HepG2 (cell line): ENCODE measurements around the gene PPP1R13L. TPM values are rescaled to one million over a fixed set of nuclear protein-coding genes. Genes with fewer than 3 reads are reported as not detected.

Experiments used
- ATAC-seq: fragments of 200-7000 bp; cut with Tn5 transposase; 3 replicates; pipeline ENCODE4 v1.9.1; 2020; ENCODE audit warnings: mild to moderate bottlenecking, moderate library complexity
- BruUV-seq: library from RNA; stranded (reverse); fragments of 400-500 nt; replicated peaks from 2 replicates; lab custom pipeline; 2021; lab: Mats Ljungman, UMichigan
- CTCF ChIA-PET: fragments of 300-600 bp; formaldehyde crosslinking; extraction: SDS; loops from one replicate; lab custom pipeline; 2021; ENCODE audit warnings: low total read pairs, inconsistent platforms, low intra/inter-chr PET ratio; lab: Yijun Ruan, JAX
- POLR2A ChIA-PET: fragments of 350-600 bp; sonication (Branson Sonifier 250); formaldehyde crosslinking; loops from one replicate; lab custom pipeline; 2020; ENCODE audit warnings: antibody characterized with exemption, inconsistent platforms; lab: Yijun Ruan, JAX
- DNase-seq: peaks from one replicate; pipeline ENCODE4 v3.0.0-alpha.2; 2015; ENCODE audit warnings: low spot score
- FAIRE-seq: peaks from 3 replicates; lab custom pipeline; 2011; peaks lifted over from hg19 to GRCh38; lab: Jason Lieb, UNC
- H2AFZ ChIP-seq: one replicate; pipeline ENCODE4 v1.6.1; 2011; ENCODE audit warnings: low read length, inconsistent platforms
- H3K27ac ChIP-seq: fragments of 300-600 bp; 3 replicates; pipeline ENCODE4 v1.8.0; 2011; ENCODE audit warnings: mixed run types, mild to moderate bottlenecking, mixed read lengths, low read length, inconsistent platforms; ENCODE audit not compliant: insufficient read depth; ENCODE audit errors: extremely low read length
- H3K27me3 ChIP-seq, 2 experiments: fragments of 200-600 bp in 1 of 2; 2 replicates in 1 of 2; 3 replicates in 1 of 2; pipeline versions ENCODE4 v1.6.0 to v1.8.0; 2011; ENCODE audit warnings: low read length in 2 of 2, mild to moderate bottlenecking in 2 of 2, moderate library complexity in 2 of 2, inconsistent platforms in 1 of 2; ENCODE audit not compliant: insufficient read depth in 2 of 2, control insufficient read depth in 1 of 2
- H3K36me3 ChIP-seq, 2 experiments: fragments of 200-600 bp in 1 of 2; replicated peaks in 1 of 2; 2 replicates in 1 of 2; 3 replicates in 1 of 2; pipeline versions ENCODE4 v1.5.1 to v1.8.0; 2011; ENCODE audit warnings: low read length in 2 of 2, inconsistent platforms in 1 of 2; ENCODE audit not compliant: insufficient read depth in 2 of 2, control insufficient read depth in 1 of 2
- H3K4me1 ChIP-seq: 2 replicates; pipeline ENCODE4 v1.5.1; 2012; ENCODE audit warnings: low read length, inconsistent platforms; ENCODE audit not compliant: insufficient read depth
- H3K4me2 ChIP-seq: 2 replicates; pipeline ENCODE4 v1.6.0; 2011; ENCODE audit warnings: low read depth, low read length, inconsistent platforms
- H3K4me3 ChIP-seq, 3 experiments: fragments of 200-600 bp in 1 of 3; sonication (generic), shearing (Covaris generic) in 1 of 3; replicated peaks in 1 of 3; 2 replicates each; pipeline ENCODE4 v1.5.1; 2011 to 2016; ENCODE audit warnings: low read length in 3 of 3, inconsistent platforms in 2 of 3, low read depth in 2 of 3, mild to moderate bottlenecking in 2 of 3, control low read depth in 1 of 3, mixed read lengths in 1 of 3; ENCODE audit not compliant: insufficient read depth in 1 of 3
- H3K79me2 ChIP-seq: one replicate; pipeline ENCODE4 v1.6.1; 2011; ENCODE audit warnings: low read length, inconsistent platforms; ENCODE audit not compliant: insufficient read depth
- H3K9ac ChIP-seq: 2 replicates; pipeline ENCODE4 v1.6.0; 2011; ENCODE audit warnings: mild to moderate bottlenecking, low read depth, low read length, inconsistent platforms; ENCODE audit not compliant: insufficient read depth
- H3K9me3 ChIP-seq: 2 replicates; pipeline ENCODE4 v1.5.1; 2012; ENCODE audit warnings: mild to moderate bottlenecking, low read length
- H4K20me1 ChIP-seq: 2 replicates; pipeline ENCODE4 v1.6.0; 2011; ENCODE audit warnings: inconsistent platforms, mild to moderate bottlenecking, low read length, moderate library complexity; ENCODE audit not compliant: insufficient read depth
- AHR ChIP-seq: IDR thresholded peaks from 2 replicates; pipeline ENCODE4 v1.6.1; 2018; ENCODE audit warnings: missing genetic modification reagents, missing compliant biosample characterization
- CHD2 ChIP-seq: IDR thresholded peaks from 2 replicates; pipeline ENCODE4 v1.6.1; 2011; ENCODE audit warnings: low read depth, low read length, improper control_type of control experiment
- MZF1 ChIP-seq: sonication (generic); formaldehyde crosslinking; IDR thresholded peaks from 2 replicates; pipeline ENCODE4 v1.8.1; 2023; ENCODE audit warnings: mild to moderate bottlenecking, missing genetic modification reagents, borderline replicate concordance
- RFX1 ChIP-seq: fragments of 450-650 bp; IDR thresholded peaks from 2 replicates; pipeline ENCODE4 v1.6.1; 2017
- SIX4 ChIP-seq: sonication (generic); formaldehyde crosslinking; IDR thresholded peaks from 2 replicates; pipeline ENCODE4 v1.4.0; 2020; ENCODE audit warnings: missing genetic modification reagents
- TCF7 ChIP-seq: sonication (generic); IDR thresholded peaks from 2 replicates; pipeline ENCODE4 v1.6.1; 2016; ENCODE audit warnings: antibody characterized with exemption, low read depth
- ZNF12 ChIP-seq: sonication (generic); formaldehyde crosslinking; IDR thresholded peaks from 2 replicates; pipeline ENCODE4 v1.5.0; 2020; ENCODE audit warnings: missing genetic modification reagents
- ZNF24 ChIP-seq: fragments of 450-650 bp; IDR thresholded peaks from 2 replicates; pipeline ENCODE4 v1.6.1; 2017; ENCODE audit warnings: antibody characterized with exemption, mild to moderate bottlenecking
- ZNF326 ChIP-seq: sonication (generic); formaldehyde crosslinking; IDR thresholded peaks from 2 replicates; pipeline ENCODE4 v1.4.0; 2020; ENCODE audit warnings: missing genetic modification reagents, borderline replicate concordance
- ZNF746 ChIP-seq: sonication (generic); formaldehyde crosslinking; IDR thresholded peaks from 2 replicates; pipeline ENCODE4 v1.8.0; 2022; ENCODE audit warnings: mild to moderate bottlenecking, missing genetic modification reagents
- WGBS: methylation state at CpG from one replicate; pipeline ENCODE4 v1.1.6; 2017; ENCODE audit warnings: low lambda C conversion rate; 5-methylcytosine and 5-hydroxymethylcytosine counted together
- in situ Hi-C: cut with HindIII; loops from 2 replicates; pipeline ENCODE4 v1.10.0; 2017; ENCODE audit warnings: low pct_unique_long_range_greater_than_20kb; ENCODE audit not compliant: extremely low pct_ligation_motif_present
- intact Hi-C: fragments of 100-400 bp; cut with micrococcal nuclease; formaldehyde crosslinking; loops from one replicate; pipeline ENCODE4 v1.10.0; 2022; ENCODE audit not compliant: unreplicated experiment
- polyA plus RNA-seq, 8 experiments: library from polyadenylated mRNA; depleted of rRNA in 3 of 8; stranded (reverse) in 7 of 8; unstranded in 1 of 8; fragments of >200 nt; fragmentation: Illumina TruSeq in 4 of 8; extraction: Trizol in 4 of 8; gene quantifications; 2 replicates each; pipeline versions ENCODE4 v1.2.1 to v1.2.3, GENCODE V29; 2011 to 2016; ENCODE audit warnings: low read depth in 4 of 8, missing spikeins in 1 of 8, mixed read lengths in 1 of 8; ENCODE audit not compliant: insufficient read depth in 1 of 8
- total RNA-seq, 5 experiments: library from RNA; depleted of rRNA; stranded (reverse); fragments of >200 nt; fragmentation: Illumina TruSeq; extraction: Trizol; gene quantifications; 2 replicates each; pipeline ENCODE4 v1.2.3, GENCODE V29; 2016; ENCODE audit warnings: low read depth in 1 of 5
- TF ChIP-seq, protein P1 (sequence below): sonication (generic); formaldehyde crosslinking; IDR thresholded peaks from 2 replicates; pipeline ENCODE4 v1.8.1; 2022; ENCODE audit warnings: mild to moderate bottlenecking, missing genetic modification reagents
- TF ChIP-seq, protein P2 (sequence below): sonication (generic); formaldehyde crosslinking; IDR thresholded peaks from 2 replicates; pipeline ENCODE4 v1.5.0; 2020; ENCODE audit warnings: missing genetic modification reagents, mild to moderate bottlenecking, borderline replicate concordance
- TF ChIP-seq, protein P3 (sequence below): sonication (generic); formaldehyde crosslinking; IDR thresholded peaks from 2 replicates; pipeline ENCODE4 v1.5.1; 2020; ENCODE audit warnings: mild to moderate bottlenecking, moderate library complexity, missing genetic modification reagents
- TF ChIP-seq, protein P4 (sequence below): sonication (generic); formaldehyde crosslinking; IDR thresholded peaks from 2 replicates; pipeline ENCODE4 v1.8.0; 2022; ENCODE audit warnings: mild to moderate bottlenecking, missing genetic modification reagents, moderate library complexity
- TF ChIP-seq, protein P5 (sequence below): sonication (generic); formaldehyde crosslinking; IDR thresholded peaks from 2 replicates; pipeline ENCODE4 v1.4.0; 2020; ENCODE audit warnings: missing genetic modification reagents
- TF ChIP-seq, protein P6 (sequence below): sonication (generic); formaldehyde crosslinking; IDR thresholded peaks from 2 replicates; pipeline ENCODE4 v1.5.1; 2020; ENCODE audit warnings: mild to moderate bottlenecking, missing genetic modification reagents, moderate library complexity

Gene PPP1R13L
- total and polyA plus RNA-seq, 2 of the 13 experiments (the other 11 are each of a cell fraction or from before 2014, with no cell fraction given), result 1.3 to 6.6 TPM

DNA sequence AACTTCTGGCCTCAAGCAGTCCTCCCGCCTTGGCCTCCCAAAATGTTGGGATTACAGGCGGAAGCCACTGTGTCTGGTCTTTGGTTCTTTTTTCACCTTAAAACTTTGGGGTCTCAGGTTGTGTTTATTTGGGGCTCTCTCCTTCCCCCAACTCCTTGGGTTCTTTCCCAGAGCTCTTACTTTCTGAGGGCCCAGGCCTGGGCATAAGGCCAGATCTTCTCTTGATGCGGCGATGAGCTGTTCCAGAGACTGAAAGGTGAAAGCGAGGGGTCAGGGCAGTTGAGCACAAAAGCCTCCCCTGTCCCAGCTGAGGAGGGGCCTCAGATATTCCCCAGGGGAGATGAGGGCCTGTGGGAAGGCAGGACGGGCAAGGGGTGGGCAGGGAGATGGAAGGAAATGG lies 8.6 kb upstream of the PPP1R13L start:
- in situ Hi-C loops, result no loop called here
- no peaks in the 10 kb centered on the region for H3K9me3 ChIP-seq
- DNase-seq (no peak), FAIRE-seq (no peak), ATAC-seq (no peak)
- no peak overlapping the region for H2AFZ ChIP-seq
- H3K4me1 ChIP-seq, result no peaks in the 10 kb centered on the region
- POLR2A ChIA-PET, result no interaction called here
- H3K27me3 ChIP-seq, result no peaks in the 10 kb centered on the region
- intact Hi-C loops, result no loop called here
- H3K4me3 ChIP-seq, result no peak overlapping the region
- H3K9ac ChIP-seq, result no peak overlapping the region
- no TSS peak for BruUV-seq
- H3K36me3 ChIP-seq, result peaks cover 10 to 18% of the 10 kb centered on the region in 2 experiments; a peak in 4 of 5 replicates
- H4K20me1 ChIP-seq, result no peaks in the 10 kb centered on the region
- CTCF ChIA-PET, result no interaction called here
- H3K79me2 ChIP-seq, result no peaks in the 10 kb centered on the region
- H3K4me2 ChIP-seq, result no peak overlapping the region
- no peak overlapping the region for H3K27ac ChIP-seq
- WGBS, result 97% methylated on average over 6 of the region's 6 CpGs
- TF ChIP-seq ZNF746 (CRISPR knock-in tag) (no peak), CHD2 (no peak), RFX1 (no peak), ZNF24 (no peak), MZF1 (no peak), ZNF12 (CRISPR knock-in tag) (no peak), AHR (CRISPR knock-in tag) (no peak), SIX4 (no peak), TCF7 (no peak), ZNF326 (no peak)
- TF ChIP-seq, protein P1, sequence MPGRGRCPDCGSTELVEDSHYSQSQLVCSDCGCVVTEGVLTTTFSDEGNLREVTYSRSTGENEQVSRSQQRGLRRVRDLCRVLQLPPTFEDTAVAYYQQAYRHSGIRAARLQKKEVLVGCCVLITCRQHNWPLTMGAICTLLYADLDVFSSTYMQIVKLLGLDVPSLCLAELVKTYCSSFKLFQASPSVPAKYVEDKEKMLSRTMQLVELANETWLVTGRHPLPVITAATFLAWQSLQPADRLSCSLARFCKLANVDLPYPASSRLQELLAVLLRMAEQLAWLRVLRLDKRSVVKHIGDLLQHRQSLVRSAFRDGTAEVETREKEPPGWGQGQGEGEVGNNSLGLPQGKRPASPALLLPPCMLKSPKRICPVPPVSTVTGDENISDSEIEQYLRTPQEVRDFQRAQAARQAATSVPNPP (CRISPR knock-in tag), result no peak
- TF ChIP-seq, protein P2, sequence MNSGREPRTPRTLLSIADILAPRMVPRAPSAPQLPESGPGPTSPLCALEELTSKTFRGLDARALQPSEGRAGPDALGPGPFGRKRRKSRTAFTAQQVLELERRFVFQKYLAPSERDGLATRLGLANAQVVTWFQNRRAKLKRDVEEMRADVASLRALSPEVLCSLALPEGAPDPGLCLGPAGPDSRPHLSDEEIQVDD (CRISPR knock-in tag), result no peak
- TF ChIP-seq, protein P3, sequence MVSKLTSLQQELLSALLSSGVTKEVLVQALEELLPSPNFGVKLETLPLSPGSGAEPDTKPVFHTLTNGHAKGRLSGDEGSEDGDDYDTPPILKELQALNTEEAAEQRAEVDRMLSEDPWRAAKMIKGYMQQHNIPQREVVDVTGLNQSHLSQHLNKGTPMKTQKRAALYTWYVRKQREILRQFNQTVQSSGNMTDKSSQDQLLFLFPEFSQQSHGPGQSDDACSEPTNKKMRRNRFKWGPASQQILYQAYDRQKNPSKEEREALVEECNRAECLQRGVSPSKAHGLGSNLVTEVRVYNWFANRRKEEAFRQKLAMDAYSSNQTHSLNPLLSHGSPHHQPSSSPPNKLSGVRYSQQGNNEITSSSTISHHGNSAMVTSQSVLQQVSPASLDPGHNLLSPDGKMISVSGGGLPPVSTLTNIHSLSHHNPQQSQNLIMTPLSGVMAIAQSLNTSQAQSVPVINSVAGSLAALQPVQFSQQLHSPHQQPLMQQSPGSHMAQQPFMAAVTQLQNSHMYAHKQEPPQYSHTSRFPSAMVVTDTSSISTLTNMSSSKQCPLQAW, result no peak
- TF ChIP-seq, protein P4, sequence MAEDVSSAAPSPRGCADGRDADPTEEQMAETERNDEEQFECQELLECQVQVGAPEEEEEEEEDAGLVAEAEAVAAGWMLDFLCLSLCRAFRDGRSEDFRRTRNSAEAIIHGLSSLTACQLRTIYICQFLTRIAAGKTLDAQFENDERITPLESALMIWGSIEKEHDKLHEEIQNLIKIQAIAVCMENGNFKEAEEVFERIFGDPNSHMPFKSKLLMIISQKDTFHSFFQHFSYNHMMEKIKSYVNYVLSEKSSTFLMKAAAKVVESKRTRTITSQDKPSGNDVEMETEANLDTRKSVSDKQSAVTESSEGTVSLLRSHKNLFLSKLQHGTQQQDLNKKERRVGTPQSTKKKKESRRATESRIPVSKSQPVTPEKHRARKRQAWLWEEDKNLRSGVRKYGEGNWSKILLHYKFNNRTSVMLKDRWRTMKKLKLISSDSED (CRISPR knock-in tag), result no peak
- TF ChIP-seq, protein P5, sequence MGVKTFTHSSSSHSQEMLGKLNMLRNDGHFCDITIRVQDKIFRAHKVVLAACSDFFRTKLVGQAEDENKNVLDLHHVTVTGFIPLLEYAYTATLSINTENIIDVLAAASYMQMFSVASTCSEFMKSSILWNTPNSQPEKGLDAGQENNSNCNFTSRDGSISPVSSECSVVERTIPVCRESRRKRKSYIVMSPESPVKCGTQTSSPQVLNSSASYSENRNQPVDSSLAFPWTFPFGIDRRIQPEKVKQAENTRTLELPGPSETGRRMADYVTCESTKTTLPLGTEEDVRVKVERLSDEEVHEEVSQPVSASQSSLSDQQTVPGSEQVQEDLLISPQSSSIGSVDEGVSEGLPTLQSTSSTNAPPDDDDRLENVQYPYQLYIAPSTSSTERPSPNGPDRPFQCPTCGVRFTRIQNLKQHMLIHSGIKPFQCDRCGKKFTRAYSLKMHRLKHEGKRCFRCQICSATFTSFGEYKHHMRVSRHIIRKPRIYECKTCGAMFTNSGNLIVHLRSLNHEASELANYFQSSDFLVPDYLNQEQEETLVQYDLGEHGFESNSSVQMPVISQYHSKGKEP (CRISPR knock-in tag), result no peak
- TF ChIP-seq, protein P6, sequence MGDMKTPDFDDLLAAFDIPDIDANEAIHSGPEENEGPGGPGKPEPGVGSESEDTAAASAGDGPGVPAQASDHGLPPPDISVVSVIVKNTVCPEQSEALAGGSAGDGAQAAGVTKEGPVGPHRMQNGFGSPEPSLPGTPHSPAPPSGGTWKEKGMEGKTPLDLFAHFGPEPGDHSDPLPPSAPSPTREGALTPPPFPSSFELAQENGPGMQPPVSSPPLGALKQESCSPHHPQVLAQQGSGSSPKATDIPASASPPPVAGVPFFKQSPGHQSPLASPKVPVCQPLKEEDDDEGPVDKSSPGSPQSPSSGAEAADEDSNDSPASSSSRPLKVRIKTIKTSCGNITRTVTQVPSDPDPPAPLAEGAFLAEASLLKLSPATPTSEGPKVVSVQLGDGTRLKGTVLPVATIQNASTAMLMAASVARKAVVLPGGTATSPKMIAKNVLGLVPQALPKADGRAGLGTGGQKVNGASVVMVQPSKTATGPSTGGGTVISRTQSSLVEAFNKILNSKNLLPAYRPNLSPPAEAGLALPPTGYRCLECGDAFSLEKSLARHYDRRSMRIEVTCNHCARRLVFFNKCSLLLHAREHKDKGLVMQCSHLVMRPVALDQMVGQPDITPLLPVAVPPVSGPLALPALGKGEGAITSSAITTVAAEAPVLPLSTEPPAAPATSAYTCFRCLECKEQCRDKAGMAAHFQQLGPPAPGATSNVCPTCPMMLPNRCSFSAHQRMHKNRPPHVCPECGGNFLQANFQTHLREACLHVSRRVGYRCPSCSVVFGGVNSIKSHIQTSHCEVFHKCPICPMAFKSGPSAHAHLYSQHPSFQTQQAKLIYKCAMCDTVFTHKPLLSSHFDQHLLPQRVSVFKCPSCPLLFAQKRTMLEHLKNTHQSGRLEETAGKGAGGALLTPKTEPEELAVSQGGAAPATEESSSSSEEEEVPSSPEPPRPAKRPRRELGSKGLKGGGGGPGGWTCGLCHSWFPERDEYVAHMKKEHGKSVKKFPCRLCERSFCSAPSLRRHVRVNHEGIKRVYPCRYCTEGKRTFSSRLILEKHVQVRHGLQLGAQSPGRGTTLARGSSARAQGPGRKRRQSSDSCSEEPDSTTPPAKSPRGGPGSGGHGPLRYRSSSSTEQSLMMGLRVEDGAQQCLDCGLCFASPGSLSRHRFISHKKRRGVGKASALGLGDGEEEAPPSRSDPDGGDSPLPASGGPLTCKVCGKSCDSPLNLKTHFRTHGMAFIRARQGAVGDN (CRISPR knock-in tag), result no peak
